Psoas muscle (tissue), 8 donors: ENCODE measurements around the gene FAM169A. TPM values are rescaled to one million over a fixed set of nuclear protein-coding genes. Genes with fewer than 3 reads are reported as not detected.

Source experiments
- ATAC-seq, 4 donors: fragments of 200-7000 bp; cut with Tn5 transposase; one replicate each; pipeline ENCODE4 v1.9.1; 2020; ENCODE audit warnings: moderate library complexity in 3 of 4, mild to moderate bottlenecking in 2 of 4
- DNase-seq, 2 donors: peaks; one replicate each; pipeline ENCODE4 v3.0.0-alpha.2; 2020
- H3K27ac ChIP-seq: fragments of 200-600 bp; one replicate; pipeline ENCODE4 v1.8.0; 2022
- H3K27me3 ChIP-seq, 3 donors: fragments of 200-600 bp in 1 of 3; one replicate each; pipeline versions ENCODE4 v1.6.1 to v1.8.0; 2013 to 2022; ENCODE audit warnings: low read length in 2 of 3, mild to moderate bottlenecking in 2 of 3, moderate library complexity in 1 of 3; ENCODE audit not compliant: insufficient read depth in 3 of 3
- H3K36me3 ChIP-seq, 2 donors: fragments of 200-600 bp in 1 of 2; one replicate each; pipeline versions ENCODE4 v1.6.1 to v1.8.0; 2013 to 2022; ENCODE audit warnings: low read depth in 1 of 2, mild to moderate bottlenecking in 1 of 2, moderate library complexity in 1 of 2; ENCODE audit not compliant: insufficient read depth in 1 of 2
- H3K4me1 ChIP-seq: fragments of 200-600 bp; one replicate; pipeline ENCODE4 v1.8.0; 2022
- H3K4me3 ChIP-seq: fragments of 200-600 bp; one replicate; pipeline ENCODE4 v1.8.0; 2022; ENCODE audit warnings: mild to moderate bottlenecking
- H3K9me3 ChIP-seq: fragments of 200-600 bp; one replicate; pipeline ENCODE4 v1.8.0; 2022
- WGBS, 3 donors: extraction: QIAGEN DNeasy Blood & Tissue Kit; methylation state at CpG; one replicate each; pipeline versions ENCODE4 v1.1.6 to v1.1.7; 2013; 5-methylcytosine and 5-hydroxymethylcytosine counted together
- intact Hi-C, 2 donors: fragments of 100-400 bp; cut with DNase I; formaldehyde crosslinking; loops; one replicate each; pipeline versions ENCODE4 v1.11.0 to v1.14.2; 2022
- polyA plus RNA-seq, 3 donors: library from polyadenylated mRNA; stranded (reverse); fragments of 200-250 nt; gene quantifications; one replicate each; pipeline ENCODE4 v1.2.3, GENCODE V29; 2013
- total RNA-seq, 4 donors: library from RNA; stranded (reverse); fragmentation: NEBNext Ultra II Directional in 2 of 4; extraction: Animal tissue kit (Norgen Biotek cat#: 25700) in 2 of 4; gene quantifications; one replicate each; pipeline versions ENCODE4 v1.2.1 to v1.2.4, GENCODE V29; 2021 to 2023
- TF ChIP-seq, protein P1 (sequence below): fragments of 200-600 bp; IDR thresholded peaks from one replicate; pipeline ENCODE4 v1.8.0; 2022; ENCODE audit warnings: antibody characterized with exemption
- donor health status: healthy with polysubstance abuse.
- donor health status: DM: no; HTN: no; CAD: no; lungs with moderate emphysema.
- donor health status: Bipolar disorder and iron deficiency.
- donor health status: healthy.
- donor health status: DM: yes; HTN: yes; CAD: no.
- donor health status: DM: no; HTN: no; CAD: no.
- donor health status: DM: no; HTN: no; CAD: no.
- donor health status: DM: yes; HTN: yes; CAD: no.

The FAM169A gene
- total and polyA plus RNA-seq, 7 donors, result 0.01 to 0.85 (median 0.34) TPM; not detected in 3

DNA sequence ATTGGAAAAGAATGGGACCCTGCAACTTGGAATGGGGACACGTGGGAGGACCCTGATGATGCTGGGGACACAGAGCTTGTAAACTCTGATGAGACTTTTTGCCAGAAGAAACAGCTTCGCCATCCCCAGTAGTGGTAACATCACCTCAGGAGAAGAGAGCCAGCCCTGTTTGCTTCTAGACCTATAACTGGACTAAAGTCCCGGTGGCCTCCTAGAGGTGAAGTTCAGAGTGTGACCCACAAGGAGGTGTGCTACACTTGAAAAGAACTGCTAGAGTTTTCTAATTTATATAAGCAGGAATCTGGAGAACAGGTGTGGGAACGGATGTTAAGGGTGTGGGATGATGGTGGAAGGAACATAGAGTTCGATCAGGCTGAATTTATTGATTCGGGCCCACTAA, 79.3 kb downstream of the FAM169A start:
- no peaks in the 10 kb centered on the region for H3K36me3 ChIP-seq
- H3K4me3 ChIP-seq, result no peak overlapping the region
- no peaks in the 10 kb centered on the region for H3K9me3 ChIP-seq
- no peak for ATAC-seq
- WGBS, 3 donors, result 89 to 94% (median 90%) methylated on average over 6 of the region's 6 CpGs
- TF ChIP-seq, protein P1, sequence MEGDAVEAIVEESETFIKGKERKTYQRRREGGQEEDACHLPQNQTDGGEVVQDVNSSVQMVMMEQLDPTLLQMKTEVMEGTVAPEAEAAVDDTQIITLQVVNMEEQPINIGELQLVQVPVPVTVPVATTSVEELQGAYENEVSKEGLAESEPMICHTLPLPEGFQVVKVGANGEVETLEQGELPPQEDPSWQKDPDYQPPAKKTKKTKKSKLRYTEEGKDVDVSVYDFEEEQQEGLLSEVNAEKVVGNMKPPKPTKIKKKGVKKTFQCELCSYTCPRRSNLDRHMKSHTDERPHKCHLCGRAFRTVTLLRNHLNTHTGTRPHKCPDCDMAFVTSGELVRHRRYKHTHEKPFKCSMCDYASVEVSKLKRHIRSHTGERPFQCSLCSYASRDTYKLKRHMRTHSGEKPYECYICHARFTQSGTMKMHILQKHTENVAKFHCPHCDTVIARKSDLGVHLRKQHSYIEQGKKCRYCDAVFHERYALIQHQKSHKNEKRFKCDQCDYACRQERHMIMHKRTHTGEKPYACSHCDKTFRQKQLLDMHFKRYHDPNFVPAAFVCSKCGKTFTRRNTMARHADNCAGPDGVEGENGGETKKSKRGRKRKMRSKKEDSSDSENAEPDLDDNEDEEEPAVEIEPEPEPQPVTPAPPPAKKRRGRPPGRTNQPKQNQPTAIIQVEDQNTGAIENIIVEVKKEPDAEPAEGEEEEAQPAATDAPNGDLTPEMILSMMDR, result no peak
- H3K4me1 ChIP-seq, result no peaks in the 10 kb centered on the region
- H3K27me3 ChIP-seq, result no peaks in the 10 kb centered on the region
- no peak for DNase-seq
- intact Hi-C loops, result no loop called here
- no peak overlapping the region for H3K27ac ChIP-seq

DNA sequence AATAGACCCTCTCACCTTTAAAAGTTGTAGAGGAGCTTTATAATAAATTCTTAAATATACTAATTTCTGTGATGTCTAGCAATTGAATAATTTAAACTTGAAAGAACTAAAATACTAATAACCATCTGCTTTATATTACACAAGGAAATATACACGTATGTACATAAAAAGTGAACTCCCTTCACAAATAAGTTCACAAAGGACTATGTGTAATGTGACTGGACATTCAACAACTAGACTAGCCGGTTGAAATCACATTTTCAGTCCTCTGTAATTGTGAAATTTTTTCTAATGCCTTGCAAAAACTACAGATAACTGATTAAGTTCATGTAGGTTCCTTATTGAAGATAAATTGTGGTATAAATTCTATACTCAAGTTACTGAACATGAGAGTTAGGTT, 87.6 kb downstream of the FAM169A start:
- Histone ChIP-seq H3K27ac (no peak overlapping the region), H3K9me3 (no peaks in the 10 kb centered on the region), H3K4me3 (no peak overlapping the region), H3K36me3 (peaks cover 2 to 50% of the 10 kb centered on the region in 2 donors), H3K27me3 (no peaks in the 10 kb centered on the region), H3K4me1 (no peaks in the 10 kb centered on the region)
- DNase-seq, result no peak
- 78 to 87% (median 85%) methylated on average over 2 of the region's 2 CpGs for WGBS, 3 donors
- intact Hi-C loops, result no loop called here
- ATAC-seq, result no peak
- TF ChIP-seq, protein P1, result no peak

DNA sequence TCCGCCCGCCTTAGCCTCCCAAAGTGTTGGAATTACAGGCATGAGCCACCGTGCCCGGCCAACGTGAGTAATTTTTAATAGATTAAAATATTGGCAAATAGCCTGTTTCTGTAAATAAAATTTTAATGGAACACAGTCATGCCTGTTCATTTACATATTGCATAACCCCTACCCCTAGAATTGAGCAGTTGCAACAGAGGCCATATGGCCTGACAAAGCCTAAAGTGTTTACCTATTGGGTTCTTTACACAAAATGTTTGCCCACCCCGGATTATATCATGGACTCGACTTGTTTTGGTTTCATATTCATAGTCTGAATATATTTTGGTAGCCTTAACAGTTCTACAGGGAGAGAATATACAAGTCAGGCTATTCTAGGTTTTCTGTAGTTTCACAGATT, 93.8 kb downstream of the FAM169A start:
- H3K36me3 ChIP-seq, result peaks cover 12 to 88% of the 10 kb centered on the region in 2 donors
- no peaks in the 10 kb centered on the region for H3K27me3 ChIP-seq
- no peak overlapping the region for H3K4me3 ChIP-seq
- ATAC-seq, result no peak
- WGBS, 3 donors, result 79 to 85% (median 82%) methylated on average over 7 of the region's 7 CpGs
- H3K9me3 ChIP-seq, result no peaks in the 10 kb centered on the region
- no peak overlapping the region for H3K27ac ChIP-seq
- peaks cover 6% of the 10 kb centered on the region for H3K4me1 ChIP-seq
- intact Hi-C loops, result no loop called here
- TF ChIP-seq, protein P1, result no peak
- DNase-seq, result no peak

DNA sequence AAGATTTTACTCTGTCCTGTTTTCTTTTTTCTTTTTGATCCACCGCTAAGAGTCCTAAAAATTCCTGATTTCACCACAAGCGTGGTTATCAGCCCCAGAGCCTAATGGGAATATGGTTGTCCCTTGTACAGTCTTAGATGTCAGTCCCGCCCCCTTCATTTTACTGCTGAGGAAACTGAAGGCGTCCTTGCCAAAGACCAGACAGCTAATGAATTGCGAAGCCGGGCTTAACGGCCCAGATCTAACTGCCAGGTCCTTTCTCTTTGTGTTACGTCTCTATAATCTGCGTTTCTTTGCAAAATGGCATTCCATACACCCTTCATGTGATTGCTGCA, 98.6 kb downstream of the FAM169A start:
- peak overlapping the region; percentile 87 for H3K27ac ChIP-seq
- H3K27me3 ChIP-seq, result no peaks in the 10 kb centered on the region
- peaks cover 29% of the 10 kb centered on the region for H3K4me1 ChIP-seq
- H3K4me3 ChIP-seq, result peak overlapping the region; percentile 93
- DNase-seq (no peak), ATAC-seq (peak in 2 of 4 donors; percentile 5 to 19)
- TF ChIP-seq, protein P1, result no peak
- intact Hi-C loops, result loop anchor here in 1 of 2 donors (2.0 to 10.0 kb wide), 2 partner anchors 83 to 577 kb away; partner anchors contain the start of gene HEXB
- H3K9me3 ChIP-seq, result no peaks in the 10 kb centered on the region
- H3K36me3 ChIP-seq, result peaks cover 2 to 51% of the 10 kb centered on the region in 2 donors
- WGBS, 3 donors, result 0 to 1% (median 1%) methylated on average over 9 of the region's 9 CpGs
